Measurements from ENCODE around the gene UNC5B. TPM values are rescaled to one million over a fixed set of nuclear protein-coding genes. Genes with fewer than 3 reads are reported as not detected.

UNC5B gene
- total RNA-seq, 1 donor from 2014 or later, result not detected

GRCh38 chr10:71228875-71229675, 16.7 kb downstream of the UNC5B start:
- intact Hi-C loops (cut with micrococcal nuclease), result no loop called here
- Mint-ChIP-seq H3K27me3 (peaks cover 16% of the 10 kb centered on the region), H3K27ac (no peak overlapping the region), H3K4me3 (no peak overlapping the region), H3K4me1 (no peaks in the 10 kb centered on the region), H3K9me3 (no peaks in the 10 kb centered on the region), H3K36me3 (ENCODE audit: low read depth) (no peaks in the 10 kb centered on the region)
- no peak for ATAC-seq (ENCODE audit: low read depth)
- DNase-seq, result no peak
- no peak for TF ChIP-seq CTCF (IDR thresholded peaks at IDR 0.05)
- ChIA-PET CTCF (no interaction called here), POLR2A (no interaction called here)

GRCh38 chr10:71229726-71230655, 17.6 kb downstream of the UNC5B start:
- no peak overlapping the region for H3K27ac Mint-ChIP-seq
- H3K4me1 Mint-ChIP-seq, result no peaks in the 10 kb centered on the region
- H3K9me3 Mint-ChIP-seq, result no peaks in the 10 kb centered on the region
- intact Hi-C loops (cut with micrococcal nuclease), result no loop called here
- H3K4me3 Mint-ChIP-seq, result no peak overlapping the region
- H3K27me3 Mint-ChIP-seq, result peaks cover 16% of the 10 kb centered on the region
- ChIA-PET CTCF (no interaction called here), POLR2A (no interaction called here)
- ATAC-seq (ENCODE audit: low read depth), result no peak
- TF ChIP-seq CTCF (IDR thresholded peaks at IDR 0.05), result no peak
- DNase-seq, result no peak
- no peaks in the 10 kb centered on the region for H3K36me3 Mint-ChIP-seq (ENCODE audit: low read depth)

GRCh38 chr10:71230656-71231025, 18.3 kb downstream of the UNC5B start:
- H3K36me3 Mint-ChIP-seq (ENCODE audit: low read depth), result no peaks in the 10 kb centered on the region
- no peak for TF ChIP-seq CTCF (IDR thresholded peaks at IDR 0.05)
- ATAC-seq (ENCODE audit: low read depth), result no peak
- no peaks in the 10 kb centered on the region for H3K9me3 Mint-ChIP-seq
- intact Hi-C loops (cut with micrococcal nuclease), result no loop called here
- no peak overlapping the region for H3K27ac Mint-ChIP-seq
- ChIA-PET CTCF (no interaction called here), POLR2A (no interaction called here)
- peaks cover 12% of the 10 kb centered on the region for H3K27me3 Mint-ChIP-seq
- H3K4me3 Mint-ChIP-seq, result no peak overlapping the region
- H3K4me1 Mint-ChIP-seq, result no peaks in the 10 kb centered on the region
- no peak for DNase-seq

GRCh38 chr10:71231206-71231605, 18.8 kb downstream of the UNC5B start:
- intact Hi-C loops (cut with micrococcal nuclease), result no loop called here
- Mint-ChIP-seq H3K27me3 (peaks cover 13% of the 10 kb centered on the region), H3K4me1 (no peaks in the 10 kb centered on the region), H3K4me3 (no peak overlapping the region), H3K36me3 (ENCODE audit: low read depth) (no peaks in the 10 kb centered on the region), H3K9me3 (no peaks in the 10 kb centered on the region), H3K27ac (no peak overlapping the region)
- ATAC-seq (ENCODE audit: low read depth), result no peak
- POLR2A ChIA-PET, result no interaction called here
- no peak for TF ChIP-seq CTCF (IDR thresholded peaks at IDR 0.05)
- no peak for DNase-seq
- CTCF ChIA-PET, result no interaction called here

Measured in activated B cell treated with CpG ODN at 0.5 μM for 24 hours (primary cell).